T-helper 1 cell treated with Interleukin-12 subunit alpha and Interleukin-12 subunit beta and Interleukin-4 antibody, amounts not matched to agents 30 ng/mL and 1 ng/mL, for 36 hours (primary cell): ENCODE results near the gene AKAP6. TPM values are rescaled to one million over a fixed set of nuclear protein-coding genes. Genes with fewer than 3 reads are reported as not detected.
"Not testable (repeated sequence)": the region's sequence is repeated elsewhere in the genome, so short reads cannot be mapped to it uniquely, and the experiment has no call there.

Experiments used
- intact Hi-C: fragments of 100-400 bp; cut with micrococcal nuclease; formaldehyde crosslinking; loops from one replicate; pipeline ENCODE4 v1.15.1; 2024
- total RNA-seq: library from RNA; stranded (reverse); gene quantifications from 2 replicates; pipeline ENCODE4 v1.2.3, GENCODE V29; 2022

The AKAP6 gene
- total RNA-seq, 1 donor from 2014 or later = 0.15 TPM

DNA sequence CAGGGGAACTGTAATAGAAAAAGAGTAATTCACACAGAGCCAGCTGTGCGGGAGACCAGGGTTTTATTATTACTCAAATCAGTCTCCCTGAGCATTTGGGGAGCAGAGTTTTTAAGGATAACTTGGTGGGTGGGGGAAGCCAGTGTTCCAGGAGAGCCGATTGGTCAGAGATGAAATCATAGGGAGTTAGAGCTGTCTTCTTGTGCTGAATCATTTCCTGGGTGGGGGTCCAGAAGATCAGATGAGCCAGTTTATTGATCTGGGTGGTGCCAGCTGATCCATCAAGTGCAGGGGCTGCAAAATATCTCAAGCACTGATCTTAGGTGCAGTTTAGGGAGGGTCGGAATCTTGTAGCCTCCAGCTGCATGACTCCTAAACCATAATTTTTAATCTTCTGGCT lies 44.1 kb downstream of the AKAP6 start:
- intact Hi-C loops = not testable (repeated sequence)

DNA sequence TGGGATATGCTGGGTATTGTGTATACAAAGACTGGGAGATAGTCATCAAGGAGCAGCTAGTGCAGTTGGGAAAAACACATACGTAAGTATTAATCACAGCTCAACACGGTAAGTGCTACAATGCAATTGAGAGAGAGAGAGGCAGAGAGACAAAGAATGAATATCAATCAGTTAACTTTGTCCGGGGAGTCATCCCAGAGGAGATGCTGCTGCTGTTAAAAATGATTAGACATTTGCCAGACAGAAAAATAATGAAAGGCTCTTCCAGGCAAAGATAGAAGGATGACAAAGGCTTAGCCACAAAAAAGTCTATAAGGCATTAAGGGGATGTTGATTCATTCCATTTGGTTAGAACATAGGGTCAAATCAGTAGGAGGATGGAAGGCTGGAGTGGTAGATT lies 45.1 kb downstream of the AKAP6 start:
- intact Hi-C loops = no loop called here

- intact Hi-C loops = no loop called here
These were observed 46.6 kb downstream of the AKAP6 start for GRCh38 chr14:32375663-32376062.

DNA sequence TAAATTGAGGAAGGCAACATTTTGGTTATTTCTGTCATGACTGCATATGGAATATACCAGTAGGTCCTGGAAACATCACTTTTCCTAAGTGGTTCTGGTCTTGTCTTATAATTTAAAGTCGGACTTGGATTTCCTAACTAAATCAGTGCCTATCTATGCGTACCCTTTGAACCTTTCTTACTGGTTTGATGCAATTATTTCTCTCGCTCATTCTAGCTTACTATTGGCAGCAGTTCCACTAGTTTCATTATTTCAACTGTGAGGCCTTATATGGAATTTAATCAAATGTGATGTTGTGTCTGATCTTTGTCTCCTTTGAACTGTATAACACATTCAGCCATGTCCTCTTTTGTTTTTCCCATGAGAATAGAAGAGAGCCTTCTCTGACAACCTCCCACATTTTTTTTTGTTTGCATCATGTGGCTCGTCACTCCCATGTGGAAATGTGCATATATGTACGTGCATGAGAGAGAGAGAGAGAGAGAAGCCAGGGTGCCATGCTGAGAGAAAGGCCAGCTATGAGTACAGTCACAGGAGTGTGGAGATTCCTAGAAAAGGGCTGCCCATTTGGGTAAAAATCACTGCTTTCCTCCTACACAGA lies 48.0 kb downstream of the AKAP6 start:
- intact Hi-C loops = no loop called here

GRCh38 chr14:32378284-32378683 lies 49.2 kb downstream of the AKAP6 start:
- intact Hi-C loops = no loop called here

DNA sequence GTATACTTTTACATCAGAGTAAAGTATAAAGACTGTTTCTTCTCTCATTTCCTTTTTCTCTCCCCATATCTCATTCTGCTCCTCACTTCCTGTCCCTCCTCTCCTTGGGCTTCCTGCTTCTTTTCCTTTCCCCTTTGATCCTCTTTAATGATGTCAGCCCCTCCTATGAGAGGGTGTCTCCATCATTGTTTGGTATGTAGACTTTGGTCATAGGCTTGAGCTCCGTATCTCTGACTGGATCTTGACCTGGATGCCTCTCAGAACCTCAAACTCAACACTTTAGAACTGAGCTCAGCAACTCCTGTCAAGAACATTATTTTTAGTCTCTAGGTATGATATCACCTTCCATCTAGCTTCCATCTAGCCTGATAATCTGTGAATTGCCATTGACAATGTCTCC lies 50.3 kb downstream of the AKAP6 start:
- intact Hi-C loops = no loop called here

DNA sequence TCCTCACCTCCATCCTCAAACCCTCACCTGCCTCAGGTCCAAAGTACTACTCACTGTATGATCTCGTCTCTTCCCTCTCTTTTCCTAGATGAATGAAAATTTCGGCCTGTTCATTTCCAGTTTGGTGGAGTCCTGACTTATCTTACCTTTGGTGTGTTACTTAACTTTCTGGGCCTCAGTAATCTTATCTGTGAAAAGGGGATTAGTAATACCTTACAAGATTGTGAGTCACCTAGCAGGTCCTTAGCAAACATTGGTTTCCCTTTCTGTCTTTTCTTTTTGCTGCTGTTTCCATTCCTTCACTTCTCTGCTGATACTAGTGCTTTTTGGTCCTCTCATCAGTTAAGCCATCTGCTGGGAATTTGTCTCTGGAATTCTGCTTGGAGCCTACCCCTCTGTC lies 52.8 kb downstream of the AKAP6 start:
- intact Hi-C loops = no loop called here

DNA sequence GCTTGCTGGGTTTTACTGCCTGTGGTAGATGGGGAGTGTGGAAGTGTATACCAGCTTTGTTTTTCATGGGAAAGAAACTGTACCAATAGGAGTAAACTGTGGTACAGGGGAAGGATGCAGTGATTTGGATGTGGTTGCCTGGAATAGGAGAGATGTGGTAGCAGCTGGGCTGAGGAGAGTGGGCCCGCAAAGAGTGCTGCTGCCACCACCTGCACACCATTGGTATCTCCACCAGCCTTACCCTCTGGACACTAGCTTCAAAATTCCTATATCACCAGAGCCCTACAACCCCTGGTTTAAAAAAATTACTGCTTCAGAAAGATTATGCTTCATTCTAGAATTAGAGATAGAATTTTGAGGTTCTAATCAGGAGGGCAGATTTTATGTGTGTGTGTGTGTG lies 53.6 kb downstream of the AKAP6 start:
- intact Hi-C loops = no loop called here

DNA sequence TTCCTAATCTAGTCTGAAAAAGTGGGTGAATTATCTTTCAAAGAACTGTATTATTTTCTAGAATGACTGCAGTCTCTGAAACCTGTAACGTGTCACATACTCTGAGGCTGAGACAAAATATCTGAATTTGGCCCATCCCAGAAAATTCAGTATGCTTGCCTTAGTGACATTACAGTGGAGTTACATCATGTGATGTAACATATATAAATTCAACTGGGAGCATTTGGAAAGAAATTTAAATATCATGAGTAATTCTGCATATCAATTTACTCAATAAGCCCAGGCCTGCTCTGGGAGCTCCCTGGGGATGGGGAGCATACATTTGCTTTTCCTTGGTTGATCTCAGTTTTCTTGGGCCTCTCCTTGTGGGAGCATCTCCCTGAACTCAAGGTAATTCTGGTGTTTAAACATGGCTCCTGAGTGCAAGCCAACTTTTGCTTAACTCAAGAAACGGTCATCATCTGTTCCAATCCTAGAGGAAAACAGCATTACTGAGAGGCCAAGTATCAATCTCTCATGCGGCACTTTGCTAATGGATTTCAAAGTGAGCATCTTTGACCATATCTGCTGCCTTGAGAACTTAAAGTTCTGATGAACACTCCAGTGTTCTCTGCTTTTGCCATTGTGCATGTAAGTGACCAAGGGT lies 54.4 kb downstream of the AKAP6 start:
- intact Hi-C loops = no loop called here

GRCh38 chr14:32384464-32384863 lies 55.4 kb downstream of the AKAP6 start:
- intact Hi-C loops = no loop called here

- intact Hi-C loops = not testable (repeated sequence)
These were observed 58.2 kb downstream of the AKAP6 start for GRCh38 chr14:32387295-32387694.

GRCh38 chr14:32393119-32393518 lies 64.0 kb downstream of the AKAP6 start:
- intact Hi-C loops = no loop called here

DNA sequence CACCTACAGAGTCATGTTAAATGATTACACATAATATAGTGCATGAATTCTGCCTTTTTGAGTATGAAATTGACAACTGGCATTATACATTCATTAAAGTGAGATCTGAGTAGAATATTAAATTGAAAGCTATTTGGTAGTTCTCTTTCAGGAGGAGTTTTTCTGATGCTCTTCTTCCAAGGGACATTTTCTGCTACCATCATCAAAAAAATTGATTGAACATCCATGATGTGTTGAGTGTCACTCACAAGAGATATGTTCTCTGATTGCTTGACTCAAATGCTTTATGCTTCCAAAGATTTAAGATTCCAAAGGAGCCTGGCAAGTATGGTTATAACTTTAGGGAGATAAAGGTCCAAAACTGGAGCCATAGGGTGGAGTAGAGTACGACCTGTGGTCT lies 64.9 kb downstream of the AKAP6 start:
- intact Hi-C loops = no loop called here

GRCh38 chr14:32396885-32397284 lies 67.8 kb downstream of the AKAP6 start:
- intact Hi-C loops = no loop called here

DNA sequence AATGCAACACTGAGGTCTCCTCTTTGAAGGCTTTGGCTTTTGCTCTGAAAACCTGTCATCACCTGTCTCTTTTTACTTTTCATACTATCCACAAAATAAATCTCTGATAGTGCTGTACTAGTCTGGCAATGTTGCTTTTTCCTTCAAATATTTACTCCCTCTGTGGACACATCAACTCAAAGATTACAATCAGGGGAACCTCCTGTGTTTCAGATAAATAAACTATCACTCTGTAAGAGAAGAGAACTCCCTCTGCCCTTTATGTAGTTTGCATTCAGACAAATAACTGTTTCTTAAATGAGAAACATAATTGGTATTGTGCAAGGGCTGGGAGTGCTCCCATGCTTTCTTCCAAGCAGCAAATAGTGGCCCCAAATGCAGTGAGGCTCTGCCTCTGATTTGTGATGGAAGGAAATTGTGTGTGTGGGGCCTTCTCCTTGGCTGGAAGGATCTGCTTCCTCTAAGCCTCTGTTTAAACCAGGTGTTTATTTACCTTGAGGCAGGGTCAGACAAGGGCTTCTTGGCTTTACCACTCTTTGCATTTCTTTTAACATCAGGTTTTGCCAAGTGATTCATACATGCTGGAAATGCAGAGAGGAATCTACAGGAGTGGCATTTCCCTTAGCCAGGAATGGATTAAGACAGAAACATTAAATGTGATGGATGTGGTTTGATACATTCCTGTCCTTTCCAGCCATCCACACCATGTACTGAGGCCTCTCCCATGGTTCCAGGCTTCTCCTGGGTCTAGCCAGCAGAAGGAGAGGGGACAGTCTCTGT lies 69.0 kb downstream of the AKAP6 start:
- intact Hi-C loops = no loop called here

GRCh38 chr14:32399920-32400319 lies 70.8 kb downstream of the AKAP6 start:
- intact Hi-C loops = no loop called here

DNA sequence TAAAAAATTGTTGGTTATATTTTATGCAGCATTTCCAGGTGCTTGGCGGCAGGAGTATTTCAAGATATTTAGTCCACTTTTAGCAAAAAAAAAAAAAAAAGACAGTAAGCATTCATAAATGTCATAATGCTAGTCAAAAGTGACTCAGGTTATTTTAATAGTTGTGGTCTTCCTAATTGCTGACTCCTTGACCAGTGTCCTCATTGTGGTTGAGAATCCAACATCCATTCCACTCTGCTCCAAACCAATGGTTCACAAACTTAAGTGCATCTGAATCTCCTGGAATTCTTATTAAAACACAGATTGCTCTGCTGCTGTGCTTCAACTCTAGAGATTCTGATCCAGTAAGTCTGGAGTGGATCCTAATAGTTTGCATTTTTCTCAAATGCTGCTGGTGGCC lies 71.4 kb downstream of the AKAP6 start:
- intact Hi-C loops = no loop called here

- intact Hi-C loops = no loop called here
These were observed 73.9 kb downstream of the AKAP6 start for GRCh38 chr14:32403021-32403420.

DNA sequence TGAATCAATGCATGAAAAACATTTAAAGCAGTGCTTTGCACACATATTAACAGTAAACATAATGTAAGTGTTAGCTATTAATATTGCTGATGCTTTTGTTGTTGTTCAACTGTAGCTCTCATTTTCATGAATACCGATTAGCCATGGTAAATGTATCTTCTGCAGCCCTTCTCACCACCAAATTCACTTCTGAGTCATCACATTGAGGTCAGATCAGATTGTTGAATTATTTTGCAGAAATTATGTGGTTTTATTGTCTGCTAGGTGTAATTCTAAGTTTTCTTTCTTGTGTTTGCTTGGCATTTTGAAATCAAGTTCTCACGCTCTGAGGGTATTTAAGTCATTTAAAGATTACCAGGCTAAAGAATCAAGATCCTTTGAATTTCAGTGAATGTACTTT lies 74.6 kb downstream of the AKAP6 start:
- intact Hi-C loops = no loop called here

GRCh38 chr14:32404784-32405573 lies 75.9 kb downstream of the AKAP6 start:
- intact Hi-C loops = no loop called here

DNA sequence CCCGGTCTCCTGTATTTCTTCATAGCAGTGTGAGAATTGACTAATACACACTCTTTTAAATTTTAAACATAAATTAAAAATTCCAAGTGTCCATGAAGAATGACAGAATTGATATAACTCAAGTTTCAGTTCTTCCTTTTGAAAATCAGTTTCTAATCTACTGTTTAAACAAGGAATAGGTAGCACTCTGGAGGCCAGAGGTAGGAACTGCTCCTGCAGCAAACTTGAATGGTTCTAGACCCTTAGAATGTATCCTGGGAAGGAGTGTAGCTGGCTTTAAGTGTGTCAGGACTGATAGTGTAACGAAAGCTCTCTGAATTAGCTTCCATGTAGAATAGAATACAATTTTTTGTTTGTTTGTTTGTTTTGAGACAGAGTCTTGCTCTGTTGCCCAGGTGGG lies 76.8 kb downstream of the AKAP6 start:
- intact Hi-C loops = no loop called here

DNA sequence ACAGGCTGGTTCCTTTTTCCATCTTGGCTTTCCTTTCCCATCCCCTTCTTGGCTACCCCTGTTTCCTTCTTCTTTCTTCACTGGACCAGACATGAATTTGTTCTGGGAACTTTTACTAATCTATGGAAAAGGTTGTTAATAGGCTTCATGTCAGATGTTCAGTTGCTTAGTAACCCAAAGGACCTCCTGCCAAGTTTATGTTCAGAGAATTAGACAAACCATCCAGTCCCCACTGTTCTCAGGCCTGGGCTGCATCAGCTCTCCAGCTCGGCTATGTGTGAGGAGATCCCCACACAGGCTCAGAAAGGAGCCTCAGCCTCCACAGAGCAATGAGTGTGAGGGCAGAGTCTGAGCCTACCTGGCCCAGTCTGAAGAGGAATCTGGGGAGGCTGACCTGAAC lies 78.0 kb downstream of the AKAP6 start:
- intact Hi-C loops = no loop called here
